DMS 273 treated with DMSO at 0.1 percent for 48 hours (cell line): ENCODE results near the gene RTBDN.

Experiments
- DNase-seq: peaks from one replicate; lab custom pipeline; 2025; lab: John Stamatoyannopoulos, UW

Gene RTBDN

GRCh38 chr19:12779162-12779993 is 55.0 kb downstream of the RTBDN start:
- peak; percentile 40 for DNase-seq

- no peak for DNase-seq
These were observed 55.5 kb downstream of the RTBDN start for GRCh38 chr19:12778905-12779161.

- DNase-seq: peak; percentile 72
These were observed 56.1 kb downstream of the RTBDN start for GRCh38 chr19:12778017-12778904.

GRCh38 chr19:12777217-12778016 is 57.0 kb downstream of the RTBDN start:
- peak; percentile 69 for DNase-seq
